A549 treated with ZK216348 at 1 μM for 4 hours (cell line): Measurements from ENCODE around the gene EIF3CL. TPM values are rescaled to one million over a fixed set of nuclear protein-coding genes. Genes with fewer than 3 reads are reported as not detected.

Experiments used
- total RNA-seq: library from RNA; stranded (reverse); fragments of 200-300 nt; extraction: Qiagen RNA extraction; gene quantifications from 5 replicates; pipeline ENCODE4 v1.2.3, GENCODE V29; 2022; ENCODE audit warnings: low read depth

Gene EIF3CL, protein sequence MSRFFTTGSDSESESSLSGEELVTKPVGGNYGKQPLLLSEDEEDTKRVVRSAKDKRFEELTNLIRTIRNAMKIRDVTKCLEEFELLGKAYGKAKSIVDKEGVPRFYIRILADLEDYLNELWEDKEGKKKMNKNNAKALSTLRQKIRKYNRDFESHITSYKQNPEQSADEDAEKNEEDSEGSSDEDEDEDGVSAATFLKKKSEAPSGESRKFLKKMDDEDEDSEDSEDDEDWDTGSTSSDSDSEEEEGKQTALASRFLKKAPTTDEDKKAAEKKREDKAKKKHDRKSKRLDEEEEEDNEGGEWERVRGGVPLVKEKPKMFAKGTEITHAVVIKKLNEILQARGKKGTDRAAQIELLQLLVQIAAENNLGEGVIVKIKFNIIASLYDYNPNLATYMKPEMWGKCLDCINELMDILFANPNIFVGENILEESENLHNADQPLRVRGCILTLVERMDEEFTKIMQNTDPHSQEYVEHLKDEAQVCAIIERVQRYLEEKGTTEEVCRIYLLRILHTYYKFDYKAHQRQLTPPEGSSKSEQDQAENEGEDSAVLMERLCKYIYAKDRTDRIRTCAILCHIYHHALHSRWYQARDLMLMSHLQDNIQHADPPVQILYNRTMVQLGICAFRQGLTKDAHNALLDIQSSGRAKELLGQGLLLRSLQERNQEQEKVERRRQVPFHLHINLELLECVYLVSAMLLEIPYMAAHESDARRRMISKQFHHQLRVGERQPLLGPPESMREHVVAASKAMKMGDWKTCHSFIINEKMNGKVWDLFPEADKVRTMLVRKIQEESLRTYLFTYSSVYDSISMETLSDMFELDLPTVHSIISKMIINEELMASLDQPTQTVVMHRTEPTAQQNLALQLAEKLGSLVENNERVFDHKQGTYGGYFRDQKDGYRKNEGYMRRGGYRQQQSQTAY
- 54.0 to 95.3 TPM (median 72.8 TPM) in 5 replicates for total RNA-seq

GRCh38 chr16:28403220-28404072 is at the start of gene EIF3CL:
TSS of gene EIF3CL (minus strand) at chr16:28403841. CDS start at chr16:28403618, 223 bp downstream.

GRCh38 chr16:28363408-28363807 is 40.2 kb downstream of the EIF3CL start, which contains the start of gene NPIPB6:
TSS of gene NPIPB6 (minus strand) at chr16:28363508. CDS start at chr16:28362822, 686 bp downstream.

Other genes starting within 250 kb of the EIF3CL start
- gene XPO6, start 191.9 kb downstream of the EIF3CL start, total RNA-seq, result 74.4 to 111 TPM (median 104 TPM) in 5 replicates
- 0.17 to 0.45 TPM (median 0.35 TPM) in 5 replicates for gene SBK1, start 111.3 kb downstream of the EIF3CL start, total RNA-seq
- 1.4 to 2.9 TPM (median 1.5 TPM) in 5 replicates for gene NPIPB6, start 40.3 kb downstream of the EIF3CL start, total RNA-seq
- gene NPIPB7, start 68.5 kb upstream of the EIF3CL start, total RNA-seq, result 0.15 to 0.40 TPM (median 0.23 TPM) in 3 of 5 replicates, not detected in the others
- 18.2 to 33.9 TPM (median 33.4 TPM) in 5 replicates for gene CLN3, start 88.2 kb upstream of the EIF3CL start, total RNA-seq
- 0.07 to 0.08 TPM (median 0.08 TPM) in 3 of 5 replicates, not detected in the others for gene APOBR, start 90.8 kb upstream of the EIF3CL start, total RNA-seq
- gene IL27, start 103.0 kb upstream of the EIF3CL start, total RNA-seq, result not detected in 5 replicates
- 11.9 to 21.8 TPM (median 15.3 TPM) in 5 replicates for gene NUPR1, start 135.1 kb upstream of the EIF3CL start, total RNA-seq
- gene SGF29, start 150.1 kb upstream of the EIF3CL start, total RNA-seq, result 18.3 to 25.2 TPM (median 20.5 TPM) in 5 replicates
- 0.12 TPM in 1 of 5 replicates, not detected in the others for gene SULT1A2, start 193.2 kb upstream of the EIF3CL start, total RNA-seq
- 4.8 to 6.1 TPM (median 5.5 TPM) in 5 replicates for gene SULT1A1, start 206.2 kb upstream of the EIF3CL start, total RNA-seq
- not detected in 5 replicates for gene NPIPB8, start 234.2 kb upstream of the EIF3CL start, total RNA-seq